ENCODE data around the gene CYP4A22. TPM values are rescaled to one million over a fixed set of nuclear protein-coding genes. Genes with fewer than 3 reads are reported as not detected.

The CYP4A22 gene
- polyA plus RNA-seq, 1 of the 3 experiments (the other 2 are of a cell fraction): not detected

DNA sequence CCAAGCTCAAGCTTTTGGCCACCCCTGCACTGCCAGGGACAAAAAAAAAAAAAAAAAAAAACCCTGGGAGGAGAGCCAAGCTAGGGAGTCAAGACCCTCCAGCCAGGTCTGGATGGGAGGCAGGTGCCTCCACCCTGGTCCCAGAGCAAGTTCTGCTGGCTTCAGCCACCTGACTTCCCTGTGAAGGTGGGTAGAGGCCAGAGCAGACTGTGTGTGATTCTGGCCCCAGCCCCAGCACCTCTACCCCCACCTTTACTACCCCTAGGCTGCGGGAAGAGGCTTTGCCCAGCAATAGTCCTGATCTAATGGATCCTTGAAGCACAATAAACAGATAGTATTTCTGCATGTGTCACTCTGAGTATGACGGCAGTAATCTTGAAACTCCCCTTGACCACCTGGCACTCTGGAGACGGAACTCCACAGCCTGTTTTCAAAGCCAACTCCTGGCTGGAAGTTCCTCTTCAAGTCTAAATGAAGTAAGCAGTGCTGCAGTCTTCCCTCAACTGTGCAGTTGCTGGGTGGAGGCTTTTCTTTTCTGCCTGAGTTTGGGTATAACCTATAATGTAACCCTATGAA, 42.8 kb downstream of the CYP4A22 start:
- Histone ChIP-seq H3K27me3 (ENCODE audit: insufficient read depth) (no peaks in the 10 kb centered on the region), H2AFZ (ENCODE audit: low read depth) (peak overlapping the region; percentile 98), H3K79me2 (ENCODE audit: insufficient read depth) (no peaks in the 10 kb centered on the region), H3K4me1 (ENCODE audit: control insufficient read depth in 1 of 2, insufficient read depth in 2 of 2, low read depth in 1 of 2, low read length in 1 of 2) (peaks cover 4 to 16% of the 10 kb centered on the region in 2 experiments; a peak in 1 of 4 replicates), H3K9me3 (no peaks in the 10 kb centered on the region), H3K9me2 (no peaks in the 10 kb centered on the region), H3F3A (replicated peaks; ENCODE audit: insufficient read depth) (peaks cover 4% of the 10 kb centered on the region), H3K27ac (ENCODE audit: low read depth in 2 of 2, low read length in 1 of 2) (no peak overlapping the region), H3K9ac (peak overlapping the region; percentile 60; the same call in 1 of the 2 replicates), H3K4me3 (ENCODE audit: low read depth in 2 of 2, low read length in 1 of 2) (peak overlapping the region; percentile 55 to 77), H3K36me3 (replicated peaks in 1 of 2; ENCODE audit: control insufficient read depth in 1 of 2, insufficient read depth in 2 of 2, low read length in 1 of 2) (no peaks in the 10 kb centered on the region), H4K20me1 (ENCODE audit: insufficient read depth) (no peaks in the 10 kb centered on the region), H3K4me2 (peak overlapping the region; percentile 98)
- POLR2A ChIA-PET: no interaction called here
- 71% methylated on average over 3 of the region's 3 CpGs for WGBS (ENCODE audit: low lambda C conversion rate)
- CTCF ChIA-PET: interaction anchor here (0.5 to 8.1 kb wide), 20 partner anchors 12 to 647 kb away, joined by 3 to 143 read pairs (median 7); partner anchors contain the start of gene PDZK1IP1
- peak; percentile 14 for DNase-seq
- no peak for TF ChIP-seq MEF2A (IDR thresholded peaks at IDR 0.05; ENCODE audit: borderline replicate concordance, low read depth)
- no peak for TF ChIP-seq RXRA (IDR thresholded peaks at IDR 0.05; ENCODE audit: borderline replicate concordance, low read depth)
- no peak for TF ChIP-seq ZBTB33 (IDR thresholded peaks at IDR 0.05; ENCODE audit: borderline replicate concordance, low read depth)
- TF ChIP-seq, protein P1, sequence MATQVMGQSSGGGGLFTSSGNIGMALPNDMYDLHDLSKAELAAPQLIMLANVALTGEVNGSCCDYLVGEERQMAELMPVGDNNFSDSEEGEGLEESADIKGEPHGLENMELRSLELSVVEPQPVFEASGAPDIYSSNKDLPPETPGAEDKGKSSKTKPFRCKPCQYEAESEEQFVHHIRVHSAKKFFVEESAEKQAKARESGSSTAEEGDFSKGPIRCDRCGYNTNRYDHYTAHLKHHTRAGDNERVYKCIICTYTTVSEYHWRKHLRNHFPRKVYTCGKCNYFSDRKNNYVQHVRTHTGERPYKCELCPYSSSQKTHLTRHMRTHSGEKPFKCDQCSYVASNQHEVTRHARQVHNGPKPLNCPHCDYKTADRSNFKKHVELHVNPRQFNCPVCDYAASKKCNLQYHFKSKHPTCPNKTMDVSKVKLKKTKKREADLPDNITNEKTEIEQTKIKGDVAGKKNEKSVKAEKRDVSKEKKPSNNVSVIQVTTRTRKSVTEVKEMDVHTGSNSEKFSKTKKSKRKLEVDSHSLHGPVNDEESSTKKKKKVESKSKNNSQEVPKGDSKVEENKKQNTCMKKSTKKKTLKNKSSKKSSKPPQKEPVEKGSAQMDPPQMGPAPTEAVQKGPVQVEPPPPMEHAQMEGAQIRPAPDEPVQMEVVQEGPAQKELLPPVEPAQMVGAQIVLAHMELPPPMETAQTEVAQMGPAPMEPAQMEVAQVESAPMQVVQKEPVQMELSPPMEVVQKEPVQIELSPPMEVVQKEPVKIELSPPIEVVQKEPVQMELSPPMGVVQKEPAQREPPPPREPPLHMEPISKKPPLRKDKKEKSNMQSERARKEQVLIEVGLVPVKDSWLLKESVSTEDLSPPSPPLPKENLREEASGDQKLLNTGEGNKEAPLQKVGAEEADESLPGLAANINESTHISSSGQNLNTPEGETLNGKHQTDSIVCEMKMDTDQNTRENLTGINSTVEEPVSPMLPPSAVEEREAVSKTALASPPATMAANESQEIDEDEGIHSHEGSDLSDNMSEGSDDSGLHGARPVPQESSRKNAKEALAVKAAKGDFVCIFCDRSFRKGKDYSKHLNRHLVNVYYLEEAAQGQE (IDR thresholded peaks at IDR 0.05; ENCODE audit: low read depth, low read length): no peak
- TF ChIP-seq EZH2phosphoT487 (IDR thresholded peaks at IDR 0.05; ENCODE audit: borderline replicate concordance, low read depth): no peak
- no peak for TF ChIP-seq GABPA (IDR thresholded peaks at IDR 0.05; ENCODE audit: low read depth)
- no peak for TF ChIP-seq FOSL2 (IDR thresholded peaks at IDR 0.05; ENCODE audit: borderline replicate concordance, low read depth)
- no peak for TF ChIP-seq NFIC (IDR thresholded peaks at IDR 0.05; ENCODE audit: borderline replicate concordance)
- no peak for TF ChIP-seq POLR2AphosphoS5 (IDR thresholded peaks at IDR 0.05; ENCODE audit: low read depth, low read length)
- no peak for TF ChIP-seq GATA2 (CRISPR knock-in tag; IDR thresholded peaks at IDR 0.05)
- no peak for TF ChIP-seq TAF1 (IDR thresholded peaks at IDR 0.05; ENCODE audit: borderline replicate concordance, low read depth, low read length)
- TF ChIP-seq RAD21 (IDR thresholded peaks at IDR 0.05; ENCODE audit: low read length): no peak
- TF ChIP-seq ELF1 (IDR thresholded peaks at IDR 0.05): no peak
- TF ChIP-seq, protein P2, sequence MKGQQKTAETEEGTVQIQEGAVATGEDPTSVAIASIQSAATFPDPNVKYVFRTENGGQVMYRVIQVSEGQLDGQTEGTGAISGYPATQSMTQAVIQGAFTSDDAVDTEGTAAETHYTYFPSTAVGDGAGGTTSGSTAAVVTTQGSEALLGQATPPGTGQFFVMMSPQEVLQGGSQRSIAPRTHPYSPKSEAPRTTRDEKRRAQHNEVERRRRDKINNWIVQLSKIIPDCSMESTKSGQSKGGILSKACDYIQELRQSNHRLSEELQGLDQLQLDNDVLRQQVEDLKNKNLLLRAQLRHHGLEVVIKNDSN (IDR thresholded peaks at IDR 0.05; ENCODE audit: borderline replicate concordance, low read depth): no peak
- TF ChIP-seq JUND (IDR thresholded peaks at IDR 0.05): no peak
- TF ChIP-seq YY1 (IDR thresholded peaks at IDR 0.05; ENCODE audit: low read depth): no peak
- no peak for TF ChIP-seq MXI1 (IDR thresholded peaks at IDR 0.05; ENCODE audit: low read depth, low read length)
- no peak for TF ChIP-seq EP300 (IDR thresholded peaks at IDR 0.05; ENCODE audit: borderline replicate concordance in 1 of 2, low read depth in 1 of 2, low read length in 1 of 2)
- TF ChIP-seq, protein P3, sequence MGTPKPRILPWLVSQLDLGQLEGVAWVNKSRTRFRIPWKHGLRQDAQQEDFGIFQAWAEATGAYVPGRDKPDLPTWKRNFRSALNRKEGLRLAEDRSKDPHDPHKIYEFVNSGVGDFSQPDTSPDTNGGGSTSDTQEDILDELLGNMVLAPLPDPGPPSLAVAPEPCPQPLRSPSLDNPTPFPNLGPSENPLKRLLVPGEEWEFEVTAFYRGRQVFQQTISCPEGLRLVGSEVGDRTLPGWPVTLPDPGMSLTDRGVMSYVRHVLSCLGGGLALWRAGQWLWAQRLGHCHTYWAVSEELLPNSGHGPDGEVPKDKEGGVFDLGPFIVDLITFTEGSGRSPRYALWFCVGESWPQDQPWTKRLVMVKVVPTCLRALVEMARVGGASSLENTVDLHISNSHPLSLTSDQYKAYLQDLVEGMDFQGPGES (IDR thresholded peaks at IDR 0.05; ENCODE audit: low read depth, low read length): no peak

All from SK-N-SH (cell line).